Aorta (tissue), 5 donors: Measurements from ENCODE around the gene RGS7. TPM values are rescaled to one million over a fixed set of nuclear protein-coding genes. Genes with fewer than 3 reads are reported as not detected.

Experiments used
- ATAC-seq: fragments of 200-7000 bp; cut with Tn5 transposase; one replicate; pipeline ENCODE4 v1.9.1; 2022; ENCODE audit warnings: moderate library complexity; ENCODE audit not compliant: low FRiP score
- DNase-seq, 2 donors: peaks; one replicate each; pipeline ENCODE4 v3.0.0-alpha.2; 2020
- H3K27ac ChIP-seq, 2 donors: one replicate each; pipeline ENCODE4 v1.5.1; 2013; ENCODE audit warnings: low read length in 2 of 2, mild to moderate bottlenecking in 2 of 2, moderate library complexity in 2 of 2, control low read depth in 1 of 2, inconsistent platforms in 1 of 2, low read depth in 1 of 2
- H3K27me3 ChIP-seq, 2 donors: one replicate each; pipeline ENCODE4 v1.6.1; 2013; ENCODE audit warnings: control low read depth in 1 of 2, low read length in 1 of 2, mild to moderate bottlenecking in 1 of 2, moderate library complexity in 1 of 2; ENCODE audit not compliant: insufficient read depth in 2 of 2, control insufficient read depth in 1 of 2
- H3K36me3 ChIP-seq, 2 donors: one replicate each; pipeline ENCODE4 v1.6.1; 2013; ENCODE audit warnings: control low read depth in 1 of 2, low read length in 1 of 2, mild to moderate bottlenecking in 1 of 2; ENCODE audit not compliant: insufficient read depth in 2 of 2, control insufficient read depth in 1 of 2
- H3K4me1 ChIP-seq, 2 donors: one replicate each; pipeline ENCODE4 v1.6.1; 2013; ENCODE audit warnings: low read length in 2 of 2, control low read depth in 1 of 2, mild to moderate bottlenecking in 1 of 2, moderate library complexity in 1 of 2; ENCODE audit not compliant: insufficient read depth in 2 of 2, control insufficient read depth in 1 of 2
- H3K4me3 ChIP-seq, 2 donors: one replicate each; pipeline ENCODE4 v1.5.1; 2013; ENCODE audit warnings: low read length in 2 of 2, control low read depth in 1 of 2, mild to moderate bottlenecking in 1 of 2
- H3K9me3 ChIP-seq: one replicate; pipeline ENCODE4 v1.6.1; 2013; ENCODE audit warnings: mild to moderate bottlenecking, low read length; ENCODE audit not compliant: control insufficient read depth
- WGBS, 2 donors: extraction: QIAGEN DNeasy Blood & Tissue Kit; methylation state at CpG; one replicate each; pipeline ENCODE4 v1.1.7; 2013; 5-methylcytosine and 5-hydroxymethylcytosine counted together
- intact Hi-C, 2 donors: fragments of 100-400 bp; cut with DNase I; formaldehyde crosslinking; loops; one replicate each; pipeline versions ENCODE4 v1.14.2 to v1.15.0; 2022
- polyA plus RNA-seq, 2 donors: library from polyadenylated mRNA; stranded (reverse); fragments of 200-250 nt; gene quantifications; one replicate each; pipeline ENCODE4 v1.2.3, GENCODE V29; 2013
- total RNA-seq, 2 donors: library from RNA; stranded (reverse); fragmentation: NEBNext Ultra II Directional; extraction: Animal tissue kit (Norgen Biotek cat#: 25700); gene quantifications; one replicate each; pipeline ENCODE4 v1.2.1, GENCODE V29; 2021
- donor health status: healthy with polysubstance abuse.
- donor health status: Bipolar disorder and iron deficiency.
- donor health status: DM: no; HTN: no; CAD: no.
- donor health status: DM: no; HTN: no; CAD: no.
- donor health status: DM: yes; HTN: yes; CAD: no.

Gene RGS7
- total and polyA plus RNA-seq, 4 donors: not detected

DNA sequence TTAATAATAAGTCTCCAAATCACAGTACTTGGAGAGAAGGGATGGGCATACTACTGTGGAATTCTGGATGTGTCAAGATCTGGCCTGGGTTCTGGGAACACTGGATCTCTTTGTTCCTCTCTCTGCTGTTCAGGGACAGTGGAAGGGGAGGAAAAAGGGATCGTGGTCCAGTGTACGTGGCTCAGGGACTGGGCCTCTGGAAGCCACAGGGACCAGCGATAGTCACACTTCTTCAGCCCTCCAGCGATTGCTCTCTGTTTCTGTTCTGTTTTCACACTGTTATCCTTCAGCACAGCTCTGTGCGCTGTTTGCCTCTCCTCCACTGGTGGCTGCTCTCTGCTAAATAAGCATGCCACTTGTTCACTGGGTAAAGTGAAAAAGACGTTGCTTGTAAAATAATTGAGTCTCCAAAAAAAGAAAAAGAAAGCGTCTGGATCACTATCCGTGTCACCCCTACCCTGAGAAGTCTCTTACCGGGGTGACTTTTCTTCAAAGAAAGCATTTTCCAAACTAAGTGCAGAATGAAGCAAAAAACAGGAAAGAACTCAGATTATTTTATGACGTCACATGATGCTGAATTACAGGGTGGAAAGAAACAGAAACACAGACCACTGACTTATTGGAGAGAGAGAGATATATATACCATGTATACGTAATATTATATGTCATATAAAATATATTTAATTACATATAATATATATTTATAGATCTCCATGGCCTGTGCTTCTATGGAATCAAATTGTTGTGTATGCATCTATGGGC is 279.4 kb downstream of the RGS7 start:
- no peak for ATAC-seq
- Histone ChIP-seq H3K27ac (no peak overlapping the region), H3K36me3 (no peaks in the 10 kb centered on the region), H3K9me3 (peaks cover 1% of the 10 kb centered on the region), H3K4me1 (no peaks in the 10 kb centered on the region), H3K27me3 (no peaks in the 10 kb centered on the region), H3K4me3 (no peak overlapping the region)
- intact Hi-C loops: no loop called here
- no peak for DNase-seq
- 22 to 31% methylated on average over 11 of the region's 11 CpGs for WGBS, 2 donors

- 30 to 34% methylated on average over 6 of the region's 6 CpGs for WGBS, 2 donors
- Histone ChIP-seq H3K9me3 (peaks cover 1% of the 10 kb centered on the region), H3K4me1 (no peaks in the 10 kb centered on the region), H3K36me3 (no peaks in the 10 kb centered on the region), H3K27me3 (no peaks in the 10 kb centered on the region), H3K27ac (no peak overlapping the region), H3K4me3 (no peak overlapping the region)
- intact Hi-C loops: no loop called here
- no peak for DNase-seq
- no peak for ATAC-seq
Observed at GRCh38 chr1:241074507-241074906, 282.5 kb downstream of the RGS7 start.

- no peaks in the 10 kb centered on the region for H3K27me3 ChIP-seq
- H3K36me3 ChIP-seq: no peaks in the 10 kb centered on the region
- H3K27ac ChIP-seq: no peak overlapping the region
- no peaks in the 10 kb centered on the region for H3K4me1 ChIP-seq
- intact Hi-C loops: no loop called here
- no peak overlapping the region for H3K4me3 ChIP-seq
- ATAC-seq (no peak), DNase-seq (no peak)
- 40 to 55% methylated on average over 2 of the region's 2 CpGs for WGBS, 2 donors
- no peaks in the 10 kb centered on the region for H3K9me3 ChIP-seq
Observed at GRCh38 chr1:241068359-241068758, 288.6 kb downstream of the RGS7 start.

GRCh38 chr1:241063276-241063675 is 293.7 kb downstream of the RGS7 start:
- no peaks in the 10 kb centered on the region for H3K4me1 ChIP-seq
- H3K4me3 ChIP-seq: no peak overlapping the region
- H3K36me3 ChIP-seq: no peaks in the 10 kb centered on the region
- H3K9me3 ChIP-seq: no peaks in the 10 kb centered on the region
- H3K27ac ChIP-seq: no peak overlapping the region
- ATAC-seq: no peak
- no peak for DNase-seq
- intact Hi-C loops: no loop called here
- WGBS, 2 donors: 34 to 36% methylated on average over 5 of the region's 5 CpGs
- H3K27me3 ChIP-seq: no peaks in the 10 kb centered on the region

DNA sequence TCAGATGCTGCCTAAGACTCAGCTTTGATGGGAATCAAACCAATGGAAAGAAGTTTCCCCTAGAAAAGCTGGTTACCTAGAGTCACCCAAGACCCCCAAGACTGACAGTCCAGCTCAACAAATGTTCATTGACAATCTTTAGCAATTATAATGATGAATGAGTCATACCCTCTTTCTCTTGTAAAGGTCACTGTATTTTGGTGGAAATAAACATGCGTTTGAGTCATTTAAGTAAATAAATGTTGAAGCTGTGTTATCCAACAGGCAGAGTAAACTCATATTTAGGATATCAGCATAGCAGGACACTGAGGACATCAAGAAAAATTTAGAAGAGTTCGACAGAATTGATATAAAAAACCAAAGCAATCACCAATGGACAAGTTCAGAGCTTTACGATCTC is 295.9 kb downstream of the RGS7 start:
- H3K27ac ChIP-seq: no peak overlapping the region
- no peaks in the 10 kb centered on the region for H3K4me1 ChIP-seq
- DNase-seq (no peak), ATAC-seq (no peak)
- H3K4me3 ChIP-seq: no peak overlapping the region
- intact Hi-C loops: no loop called here
- no peaks in the 10 kb centered on the region for H3K9me3 ChIP-seq
- WGBS, 2 donors: 84 to 85% methylated on average over 3 of the region's 3 CpGs
- no peaks in the 10 kb centered on the region for H3K36me3 ChIP-seq
- H3K27me3 ChIP-seq: no peaks in the 10 kb centered on the region

DNA sequence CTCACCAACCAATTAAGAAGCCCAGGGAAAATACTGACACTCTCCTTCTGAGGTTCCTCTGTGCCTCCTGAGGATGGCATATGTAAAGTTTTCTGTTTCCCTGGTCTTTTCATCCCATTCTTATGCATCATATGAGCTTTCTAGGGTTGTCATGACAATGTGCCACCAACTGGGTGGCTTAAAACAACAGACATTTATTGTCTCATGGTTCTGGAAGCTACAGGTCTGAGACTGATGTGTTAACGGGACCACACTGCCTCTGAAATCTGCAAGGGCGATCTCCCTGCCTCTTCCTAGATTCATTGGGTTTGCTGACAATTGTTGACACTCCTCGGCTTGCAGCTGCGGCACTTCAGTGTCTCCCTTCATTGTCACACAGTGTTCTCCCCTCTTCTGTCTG is 308.4 kb downstream of the RGS7 start:
- H3K36me3 ChIP-seq: no peaks in the 10 kb centered on the region
- no peaks in the 10 kb centered on the region for H3K4me1 ChIP-seq
- no peak overlapping the region for H3K4me3 ChIP-seq
- DNase-seq (no peak), ATAC-seq (no peak)
- WGBS, 2 donors: 51 to 66% methylated on average over 4 of the region's 4 CpGs
- H3K27me3 ChIP-seq: no peaks in the 10 kb centered on the region
- no peak overlapping the region for H3K27ac ChIP-seq
- intact Hi-C loops: no loop called here
- no peaks in the 10 kb centered on the region for H3K9me3 ChIP-seq

- Histone ChIP-seq H3K36me3 (no peaks in the 10 kb centered on the region), H3K9me3 (no peaks in the 10 kb centered on the region), H3K27me3 (no peaks in the 10 kb centered on the region), H3K4me1 (no peaks in the 10 kb centered on the region), H3K4me3 (no peak overlapping the region), H3K27ac (no peak overlapping the region)
- ATAC-seq: no peak
- intact Hi-C loops: no loop called here
- WGBS, 2 donors: 81 to 91% methylated on average over 2 of the region's 2 CpGs
- DNase-seq: no peak
Observed at GRCh38 chr1:241045659-241046058, 311.3 kb downstream of the RGS7 start.

GRCh38 chr1:241034203-241034936 is 322.6 kb downstream of the RGS7 start:
- intact Hi-C loops: no loop called here
- H3K4me1 ChIP-seq: no peaks in the 10 kb centered on the region
- H3K27me3 ChIP-seq: peaks cover 0 to 2% of the 10 kb centered on the region in 2 donors
- H3K9me3 ChIP-seq: no peaks in the 10 kb centered on the region
- H3K4me3 ChIP-seq: no peak overlapping the region
- DNase-seq (no peak), ATAC-seq (no peak)
- H3K36me3 ChIP-seq: no peaks in the 10 kb centered on the region
- 61 to 71% methylated on average over 9 of the region's 9 CpGs for WGBS, 2 donors
- no peak overlapping the region for H3K27ac ChIP-seq

GRCh38 chr1:241024834-241025233 is 332.2 kb downstream of the RGS7 start:
- WGBS, 2 donors: 11 to 74% methylated on average over 3 of the region's 3 CpGs
- H3K4me3 ChIP-seq: no peak overlapping the region
- no peak for DNase-seq
- no peaks in the 10 kb centered on the region for H3K4me1 ChIP-seq
- intact Hi-C loops: no loop called here
- H3K9me3 ChIP-seq: no peaks in the 10 kb centered on the region
- H3K27me3 ChIP-seq: no peaks in the 10 kb centered on the region
- ATAC-seq: no peak
- H3K27ac ChIP-seq: no peak overlapping the region
- no peaks in the 10 kb centered on the region for H3K36me3 ChIP-seq
